PC-3 (cell line): ENCODE data around the gene DCAF4.

Experiments
- EZH2 ChIP-seq: fragments of 300-600 bp; sonication (generic); IDR thresholded peaks from one replicate; pipeline ENCODE4 v1.6.1; 2017; ENCODE audit warnings: antibody characterized with exemption, mild to moderate bottlenecking, low read length; ENCODE audit not compliant: unreplicated experiment
- EZH2phosphoT487 ChIP-seq: fragments of 300-600 bp; sonication (generic); IDR thresholded peaks from 2 replicates; pipeline ENCODE4 v1.6.1; 2018; ENCODE audit warnings: mild to moderate bottlenecking, antibody characterized with exemption, low read length, borderline replicate concordance
- TF ChIP-seq, protein P1 (sequence below): fragments of 300-600 bp; sonication (generic); conservative IDR thresholded peaks from 2 replicates; pipeline ENCODE4 v1.5.1; 2017; ENCODE audit warnings: antibody characterized with exemption, low read depth, mild to moderate bottlenecking, low read length

DNA sequence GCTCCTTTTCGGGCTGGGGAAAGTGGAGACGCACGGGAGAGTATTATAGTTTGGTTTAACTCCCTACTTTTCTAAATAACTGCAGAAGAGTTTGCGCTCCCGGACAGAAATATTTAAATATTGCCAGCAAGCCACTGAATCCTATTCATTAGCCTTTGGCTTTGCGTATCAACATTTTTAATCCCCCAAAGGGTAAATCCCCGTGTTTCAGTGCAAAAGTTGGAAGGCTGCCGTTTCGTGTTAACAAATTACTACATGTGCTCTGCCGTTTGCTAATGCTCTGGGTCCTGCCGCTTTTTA is 32.0 kb upstream of the DCAF4 start:
- TF ChIP-seq, protein P1, sequence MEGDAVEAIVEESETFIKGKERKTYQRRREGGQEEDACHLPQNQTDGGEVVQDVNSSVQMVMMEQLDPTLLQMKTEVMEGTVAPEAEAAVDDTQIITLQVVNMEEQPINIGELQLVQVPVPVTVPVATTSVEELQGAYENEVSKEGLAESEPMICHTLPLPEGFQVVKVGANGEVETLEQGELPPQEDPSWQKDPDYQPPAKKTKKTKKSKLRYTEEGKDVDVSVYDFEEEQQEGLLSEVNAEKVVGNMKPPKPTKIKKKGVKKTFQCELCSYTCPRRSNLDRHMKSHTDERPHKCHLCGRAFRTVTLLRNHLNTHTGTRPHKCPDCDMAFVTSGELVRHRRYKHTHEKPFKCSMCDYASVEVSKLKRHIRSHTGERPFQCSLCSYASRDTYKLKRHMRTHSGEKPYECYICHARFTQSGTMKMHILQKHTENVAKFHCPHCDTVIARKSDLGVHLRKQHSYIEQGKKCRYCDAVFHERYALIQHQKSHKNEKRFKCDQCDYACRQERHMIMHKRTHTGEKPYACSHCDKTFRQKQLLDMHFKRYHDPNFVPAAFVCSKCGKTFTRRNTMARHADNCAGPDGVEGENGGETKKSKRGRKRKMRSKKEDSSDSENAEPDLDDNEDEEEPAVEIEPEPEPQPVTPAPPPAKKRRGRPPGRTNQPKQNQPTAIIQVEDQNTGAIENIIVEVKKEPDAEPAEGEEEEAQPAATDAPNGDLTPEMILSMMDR, result no peak
- TF ChIP-seq EZH2, result no peak
- no peak for TF ChIP-seq EZH2phosphoT487
